CD14-positive monocyte (primary cell): ENCODE results near the gene DNPEP. TPM values are rescaled to one million over a fixed set of nuclear protein-coding genes. Genes with fewer than 3 reads are reported as not detected.

Source experiments
- DNase-seq, 3 donors: peaks; one replicate each; pipeline ENCODE4 v3.0.0-alpha.2; 2011 to 2022
- H2AFZ ChIP-seq: 2 replicates; pipeline ENCODE4 v1.6.0; 2012; ENCODE audit warnings: mild to moderate bottlenecking, low read depth, low read length, inconsistent platforms; ENCODE audit not compliant: insufficient read depth, poor library complexity, severe bottlenecking
- H3K27ac ChIP-seq, 2 donors: 1 replicate in 1 of 2; 2 replicates in 1 of 2; pipeline ENCODE4 v1.5.1; 2012 to 2013; ENCODE audit warnings: low read length in 2 of 2, control low read depth in 1 of 2, inconsistent platforms in 1 of 2, low read depth in 1 of 2, mild to moderate bottlenecking in 1 of 2
- H3K27me3 ChIP-seq, 2 donors: one replicate each; pipeline versions ENCODE4 v1.6.0 to v1.6.1; 2011 to 2013; ENCODE audit warnings: low read length in 2 of 2; ENCODE audit not compliant: control insufficient read depth in 2 of 2, insufficient read depth in 2 of 2
- H3K36me3 ChIP-seq, 2 donors: replicated peaks in 1 of 2; 1 replicate in 1 of 2; 2 replicates in 1 of 2; pipeline versions ENCODE4 v1.5.1 to v1.6.1; 2012 to 2013; ENCODE audit warnings: low read length in 2 of 2, control low read depth in 1 of 2, inconsistent platforms in 1 of 2, mild to moderate bottlenecking in 1 of 2; ENCODE audit not compliant: insufficient read depth in 2 of 2, control insufficient read depth in 1 of 2
- H3K4me1 ChIP-seq, 2 donors: 1 replicate in 1 of 2; 2 replicates in 1 of 2; pipeline versions ENCODE4 v1.5.1 to v1.6.1; 2012 to 2013; ENCODE audit warnings: low read length in 2 of 2, control low read depth in 1 of 2, inconsistent platforms in 1 of 2, mild to moderate bottlenecking in 1 of 2, moderate library complexity in 1 of 2; ENCODE audit not compliant: insufficient read depth in 2 of 2, control insufficient read depth in 1 of 2
- H3K4me2 ChIP-seq: replicated peaks from 2 replicates; pipeline ENCODE3; 2012; ENCODE audit warnings: low read length, moderate library complexity, mild to moderate bottlenecking; ENCODE audit not compliant: poor library complexity, severe bottlenecking; ENCODE audit errors: extremely low read depth
- H3K4me3 ChIP-seq, 3 experiments: fragments of 200-600 bp in 1 of 3; sonication (generic) in 1 of 3; replicated peaks in 1 of 3; 1 replicate in 2 of 3; 2 replicates in 1 of 3; pipeline ENCODE4 v1.5.1; 2011 to 2013; ENCODE audit warnings: low read length in 3 of 3, mild to moderate bottlenecking in 3 of 3, control low read depth in 2 of 3, low read depth in 2 of 3, inconsistent platforms in 1 of 3, moderate library complexity in 1 of 3
- H3K79me2 ChIP-seq: 2 replicates; pipeline ENCODE4 v1.6.0; 2012; ENCODE audit warnings: mild to moderate bottlenecking, control low read depth, inconsistent platforms, low read length, moderate library complexity; ENCODE audit not compliant: insufficient read depth
- H3K9ac ChIP-seq: 2 replicates; pipeline ENCODE4 v1.6.0; 2017; ENCODE audit warnings: low read length, mild to moderate bottlenecking; ENCODE audit not compliant: insufficient read depth, poor library complexity, severe bottlenecking
- H3K9me3 ChIP-seq, 2 donors: replicated peaks in 1 of 2; 1 replicate in 1 of 2; 2 replicates in 1 of 2; pipeline versions ENCODE4 v1.5.1 to v1.6.1; 2012 to 2013; ENCODE audit warnings: low read length in 2 of 2, control low read depth in 1 of 2; ENCODE audit not compliant: control insufficient read depth in 1 of 2, insufficient read depth in 1 of 2
- H4K20me1 ChIP-seq: 2 replicates; pipeline ENCODE4 v1.6.0; 2012; ENCODE audit warnings: mild to moderate bottlenecking, low read length, control low read depth, moderate library complexity; ENCODE audit not compliant: insufficient read depth
- H3K27ac Mint-ChIP-seq, 7 donors: one replicate each; pipeline ENCODE4 v1.8.0; 2020; ENCODE audit warnings: mild to moderate bottlenecking in 7 of 7, mixed read lengths in 7 of 7, moderate library complexity in 6 of 7, inconsistent platforms in 2 of 7
- H3K27me3 Mint-ChIP-seq, 3 donors: one replicate each; pipeline ENCODE4 v1.8.0; 2021 to 2022; ENCODE audit warnings: low read depth in 3 of 3, mild to moderate bottlenecking in 3 of 3, mixed read lengths in 3 of 3, moderate library complexity in 3 of 3, inconsistent platforms in 1 of 3
- H3K36me3 Mint-ChIP-seq, 2 donors: one replicate each; pipeline ENCODE4 v1.8.0; 2020; ENCODE audit warnings: mixed read lengths in 2 of 2, inconsistent platforms in 1 of 2, mild to moderate bottlenecking in 1 of 2
- H3K4me1 Mint-ChIP-seq: one replicate; pipeline ENCODE4 v1.8.0; 2020; ENCODE audit warnings: mild to moderate bottlenecking, mixed read lengths
- H3K4me3 Mint-ChIP-seq, 2 donors: one replicate each; pipeline ENCODE4 v1.8.0; 2020; ENCODE audit warnings: mild to moderate bottlenecking in 2 of 2, mixed read lengths in 2 of 2, moderate library complexity in 1 of 2
- H3K9me3 Mint-ChIP-seq, 7 donors: one replicate each; pipeline ENCODE4 v1.8.0; 2020 to 2022; ENCODE audit warnings: mixed read lengths in 7 of 7, mild to moderate bottlenecking in 6 of 7, moderate library complexity in 6 of 7, inconsistent platforms in 2 of 7
- CTCF ChIP-seq: fragments of 200-600 bp; IDR thresholded peaks from one replicate; pipeline ENCODE4 v1.8.0; 2022; ENCODE audit warnings: antibody characterized with exemption, mild to moderate bottlenecking
- WGBS: methylation state at CpG from one replicate; pipeline ENCODE4 v1.1.5; 2013; ENCODE audit warnings: missing lambda C conversion rate; ENCODE audit not compliant: insufficient coverage; 5-methylcytosine and 5-hydroxymethylcytosine counted together
- intact Hi-C, 2 donors: fragments of 100-400 bp; cut with micrococcal nuclease; formaldehyde crosslinking; loops; one replicate each; pipeline versions ENCODE4 v1.15.0 to v1.15.1; 2023
- polyA plus RNA-seq, 3 donors: library from polyadenylated mRNA; depleted of rRNA in 1 of 3; unstranded in 2 of 3; stranded (reverse) in 1 of 3; fragments of 300-500 nt in 2 of 3; fragments of >200 nt in 1 of 3; fragmentation: Illumina TruSeq in 2 of 3; gene quantifications; 1 replicate in 2 of 3; 2 replicates in 1 of 3; pipeline ENCODE4 v1.2.3, GENCODE V29; 2012 to 2021

Gene DNPEP
- polyA plus RNA-seq, 3 donors, result 51.6 to 83.1 (median 60.6) TPM

DNA sequence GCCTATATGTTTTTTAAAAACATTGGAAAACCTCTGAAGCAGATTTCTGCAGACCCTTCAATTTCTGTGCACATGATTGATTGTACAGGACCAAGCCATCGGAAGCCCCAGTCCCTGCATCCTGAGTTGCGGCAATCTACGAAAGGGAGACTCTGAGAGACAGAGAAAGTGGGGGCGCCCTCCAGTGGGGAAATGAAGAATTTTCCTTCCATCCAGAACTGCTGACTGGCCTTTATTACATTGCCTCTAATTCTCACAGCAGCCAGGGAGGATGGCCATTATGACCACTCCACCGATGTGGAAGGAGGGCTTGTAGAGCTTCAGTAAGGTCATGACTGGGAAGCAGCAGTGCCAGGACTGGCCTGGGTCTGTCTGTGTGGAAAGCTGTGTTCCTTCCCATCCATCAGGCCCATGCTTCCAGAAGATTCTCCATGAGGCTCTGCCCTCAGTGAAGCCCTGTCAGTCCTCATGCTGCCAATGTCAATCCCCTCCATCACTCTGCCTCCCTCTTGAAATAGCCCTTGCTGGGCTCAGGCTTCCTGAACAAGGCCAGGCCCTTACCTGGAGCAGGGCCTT is 35.2 kb downstream of the DNPEP start:
- Mint-ChIP-seq H3K4me1 (peaks cover 28% of the 10 kb centered on the region), H3K27me3 (peaks cover 16 to 34% (median 25%) of the 10 kb centered on the region in 3 donors), H3K9me3 (peaks cover 0 to 4% (median 0%) of the 10 kb centered on the region in 7 donors), H3K36me3 (no peaks in the 10 kb centered on the region), H3K27ac (no peak overlapping the region), H3K4me3 (no peak overlapping the region)
- Histone ChIP-seq H3K79me2 (no peaks in the 10 kb centered on the region), H3K4me1 (peaks cover 17 to 18% of the 10 kb centered on the region in 2 donors), H2AFZ (no peak overlapping the region), H3K9me3 (no peaks in the 10 kb centered on the region), H3K4me2 (no peak overlapping the region), H3K27me3 (peaks cover 3 to 17% of the 10 kb centered on the region in 2 donors), H3K27ac (no peak overlapping the region), H4K20me1 (no peaks in the 10 kb centered on the region), H3K36me3 (no peaks in the 10 kb centered on the region), H3K9ac (no peak overlapping the region), H3K4me3 (no peak overlapping the region)
- 0% methylated on average over 1 of the region's 5 CpGs for WGBS
- peak; percentile 45 to 63 (median 61) for DNase-seq
- TF ChIP-seq CTCF, result peak; percentile 88
- intact Hi-C loops, result no loop called here

DNA sequence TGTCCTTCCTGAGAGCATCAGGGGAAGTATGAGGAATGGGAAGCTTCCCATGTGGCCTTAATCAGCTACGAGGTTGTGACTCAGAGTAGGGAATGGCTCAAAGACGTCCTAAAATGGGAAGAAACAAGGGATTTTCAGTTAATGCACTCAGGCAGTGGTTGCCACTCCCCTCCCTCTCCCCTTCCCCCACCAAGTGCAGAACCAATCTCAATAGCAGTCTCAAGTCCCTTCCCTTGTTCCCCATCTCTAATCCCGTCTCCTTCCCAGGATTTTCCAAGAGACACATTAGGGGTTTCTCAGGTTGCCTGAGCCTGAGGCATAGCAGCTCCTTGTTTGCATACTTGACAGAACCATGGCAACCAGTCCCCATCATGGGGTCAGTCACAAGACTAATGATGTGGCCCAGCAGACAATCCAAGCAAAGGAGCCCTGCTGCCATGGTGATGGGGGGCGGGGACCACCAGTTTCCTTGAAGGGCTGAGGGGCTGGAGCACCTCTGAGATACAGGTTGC is 36.9 kb downstream of the DNPEP start:
- Histone ChIP-seq H2AFZ (no peak overlapping the region), H3K4me1 (peaks cover 0 to 3% of the 10 kb centered on the region in 2 donors)

More for the DNA sequence above, 36.9 kb downstream of the DNPEP start:
- Mint-ChIP-seq H3K27me3 (peaks cover 21 to 45% (median 36%) of the 10 kb centered on the region in 3 donors), H3K4me1 (peaks cover 12% of the 10 kb centered on the region), H3K36me3 (no peaks in the 10 kb centered on the region), H3K4me3 (peak overlapping the region in 1 of 2 donors; percentile 15), H3K27ac (no peak overlapping the region), H3K9me3 (peaks cover 0 to 4% (median 0%) of the 10 kb centered on the region in 7 donors)
- Histone ChIP-seq H3K4me2 (no peak overlapping the region), H3K36me3 (no peaks in the 10 kb centered on the region), H4K20me1 (no peaks in the 10 kb centered on the region), H3K27me3 (peaks cover 7 to 25% of the 10 kb centered on the region in 2 donors), H3K9ac (no peak overlapping the region), H3K9me3 (no peaks in the 10 kb centered on the region), H3K79me2 (no peaks in the 10 kb centered on the region), H3K4me3 (no peak overlapping the region), H3K27ac (no peak overlapping the region)
- peak in 1 of 3 donors; percentile 11 for DNase-seq
- 100% methylated on average over 2 of the region's 4 CpGs for WGBS
- intact Hi-C loops, result no loop called here
- no peak for TF ChIP-seq CTCF
